LoVo (cell line): ENCODE measurements around the gene GPRC5A.

ENCODE experiments used
- DNase-seq: peaks from one replicate; pipeline ENCODE4 v3.0.0-alpha.2; 2016; ENCODE audit warnings: low spot score

Gene GPRC5A

GRCh38 chr12:12909995-12910420 is 18.6 kb downstream of the GPRC5A start:
- DNase-seq: no peak

- no peak for DNase-seq
These were observed 21.3 kb downstream of the GPRC5A start for GRCh38 chr12:12912711-12913110.

- DNase-seq: no peak
These were observed 24.3 kb downstream of the GPRC5A start for GRCh38 chr12:12915656-12916055.

- DNase-seq: peak; percentile 70
These were observed 25.0 kb downstream of the GPRC5A start for GRCh38 chr12:12916135-12916944.

GRCh38 chr12:12917517-12917916 is 26.2 kb downstream of the GPRC5A start:
- no peak for DNase-seq

- DNase-seq: no peak
These were observed 27.5 kb downstream of the GPRC5A start for GRCh38 chr12:12918781-12919389.

GRCh38 chr12:12919666-12920435 is 28.5 kb downstream of the GPRC5A start:
- no peak for DNase-seq

- DNase-seq: no peak
These were observed 30.8 kb downstream of the GPRC5A start for GRCh38 chr12:12922191-12922616.

- DNase-seq: no peak
These were observed 31.6 kb downstream of the GPRC5A start for GRCh38 chr12:12922978-12923377.

- DNase-seq: no peak
These were observed 32.8 kb downstream of the GPRC5A start for GRCh38 chr12:12924169-12924568.

- no peak for DNase-seq
These were observed 34.0 kb downstream of the GPRC5A start for GRCh38 chr12:12925388-12925787.

GRCh38 chr12:12926571-12927071 is 35.3 kb downstream of the GPRC5A start:
- peak; percentile 62 for DNase-seq

- DNase-seq: peak; percentile 97
These were observed 36.1 kb downstream of the GPRC5A start for GRCh38 chr12:12927211-12928079.

- no peak for DNase-seq
These were observed 38.3 kb downstream of the GPRC5A start for GRCh38 chr12:12929696-12930095.

GRCh38 chr12:12930633-12931219 is 39.4 kb downstream of the GPRC5A start:
- DNase-seq: no peak

- no peak for DNase-seq
These were observed 42.4 kb downstream of the GPRC5A start for GRCh38 chr12:12933742-12934141.

- DNase-seq: no peak
These were observed 43.2 kb downstream of the GPRC5A start for GRCh38 chr12:12934556-12934955.

- DNase-seq: no peak
These were observed 45.7 kb downstream of the GPRC5A start for GRCh38 chr12:12936983-12937491.

- no peak for DNase-seq
These were observed 47.2 kb downstream of the GPRC5A start for GRCh38 chr12:12938541-12938940.

GRCh38 chr12:12939888-12940287 is 48.5 kb downstream of the GPRC5A start:
- DNase-seq: no peak
